Colonic mucosa (tissue), 4 donors: ENCODE measurements around the gene RDH12. TPM values are rescaled to one million over a fixed set of nuclear protein-coding genes. Genes with fewer than 3 reads are reported as not detected.
A peak's percentile ranks its signal among the peaks of the same experiment; 100 is the strongest.

ENCODE experiments used
- DNase-seq: peaks from one replicate; pipeline ENCODE4 v3.0.0-alpha.2; 2020
- H3K27ac ChIP-seq: fragments of 200-600 bp; one replicate; pipeline ENCODE4 v1.8.0; 2021
- H3K27me3 ChIP-seq: fragments of 200-600 bp; one replicate; pipeline ENCODE4 v1.8.0; 2021
- H3K36me3 ChIP-seq: fragments of 200-600 bp; one replicate; pipeline ENCODE4 v1.8.0; 2021
- H3K4me1 ChIP-seq: fragments of 200-600 bp; one replicate; pipeline ENCODE4 v1.8.0; 2021; ENCODE audit warnings: mild to moderate bottlenecking
- H3K4me3 ChIP-seq: fragments of 200-600 bp; one replicate; pipeline ENCODE4 v1.8.0; 2021
- H3K9ac ChIP-seq, 2 donors: one replicate each; pipeline ENCODE4 v1.7.0; 2013; ENCODE audit warnings: control low read depth in 2 of 2, low read depth in 2 of 2, low read length in 2 of 2
- H3K9me3 ChIP-seq: fragments of 200-600 bp; one replicate; pipeline ENCODE4 v1.8.0; 2021
- CTCF ChIP-seq: fragments of 200-600 bp; IDR thresholded peaks from one replicate; pipeline ENCODE4 v1.8.0; 2022; ENCODE audit warnings: antibody characterized with exemption, mild to moderate bottlenecking
- intact Hi-C: fragments of 100-400 bp; cut with DNase I; formaldehyde crosslinking; loops from one replicate; pipeline ENCODE4 v1.14.1; 2022
- total RNA-seq, 2 donors: library from RNA; stranded (reverse); fragmentation: NEBNext Ultra II Directional in 1 of 2; extraction: Animal tissue kit (Norgen Biotek cat#: 25700) in 1 of 2; gene quantifications; one replicate each; pipeline ENCODE4 v1.2.1, GENCODE V29; 2021
- donor health status: healthy.
- donor health status: DM: no; HTN: no; CAD: no.
- donor health status: DM: no; HTN: no; CAD: no.

The RDH12 gene
- total RNA-seq, 2 donors from 2014 or later, result not detected

GRCh38 chr14:67735336-67736147, 33.9 kb downstream of the RDH12 start:
- Histone ChIP-seq H3K9me3 (no peaks in the 10 kb centered on the region), H3K9ac (no peak overlapping the region), H3K27me3 (no peaks in the 10 kb centered on the region), H3K36me3 (no peaks in the 10 kb centered on the region), H3K27ac (no peak overlapping the region), H3K4me3 (no peak overlapping the region), H3K4me1 (no peaks in the 10 kb centered on the region)
- intact Hi-C loops, result no loop called here
- no peak for TF ChIP-seq CTCF
- no peak for DNase-seq

DNA sequence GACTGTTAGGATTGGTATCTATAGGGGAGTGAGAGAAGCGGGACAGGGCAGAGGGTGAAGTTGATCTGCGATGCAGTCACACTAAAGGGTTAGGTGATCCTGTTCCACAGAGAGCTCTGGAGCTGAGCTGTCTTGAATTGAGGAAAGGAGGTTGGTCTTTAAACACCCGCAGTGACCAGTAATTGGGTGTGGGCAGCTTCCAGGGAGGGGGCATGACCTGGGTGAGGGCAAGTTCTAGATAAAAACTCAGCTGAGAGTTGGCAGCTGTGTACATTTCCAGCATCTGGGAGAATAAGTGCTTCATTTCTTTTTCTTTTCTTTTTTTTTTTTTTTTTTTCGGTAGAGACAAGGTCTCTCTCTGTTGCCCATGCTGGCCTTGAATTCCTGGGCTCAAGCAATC, 35.1 kb downstream of the RDH12 start:
- Histone ChIP-seq H3K4me3 (no peak overlapping the region), H3K36me3 (no peaks in the 10 kb centered on the region), H3K4me1 (no peaks in the 10 kb centered on the region), H3K9ac (no peak overlapping the region), H3K27ac (no peak overlapping the region), H3K27me3 (no peaks in the 10 kb centered on the region), H3K9me3 (no peaks in the 10 kb centered on the region)
- intact Hi-C loops, result no loop called here
- no peak for TF ChIP-seq CTCF
- peak; percentile 40 for DNase-seq

GRCh38 chr14:67738740-67739504, 37.2 kb downstream of the RDH12 start:
- no peak overlapping the region for H3K9ac ChIP-seq
- no peaks in the 10 kb centered on the region for H3K27me3 ChIP-seq
- H3K4me1 ChIP-seq, result no peaks in the 10 kb centered on the region
- peak; percentile 58 for DNase-seq
- H3K9me3 ChIP-seq, result no peaks in the 10 kb centered on the region
- H3K27ac ChIP-seq, result peak overlapping the region; percentile 78
- H3K36me3 ChIP-seq, result no peaks in the 10 kb centered on the region
- intact Hi-C loops, result no loop called here
- no peak for TF ChIP-seq CTCF
- H3K4me3 ChIP-seq, result no peak overlapping the region

GRCh38 chr14:67744046-67744445, 42.4 kb downstream of the RDH12 start:
- no peak for DNase-seq
- Histone ChIP-seq H3K27ac (no peak overlapping the region), H3K9ac (no peak overlapping the region), H3K27me3 (no peaks in the 10 kb centered on the region), H3K9me3 (no peaks in the 10 kb centered on the region), H3K4me3 (no peak overlapping the region), H3K4me1 (no peaks in the 10 kb centered on the region), H3K36me3 (no peaks in the 10 kb centered on the region)
- TF ChIP-seq CTCF, result no peak
- intact Hi-C loops, result no loop called here

GRCh38 chr14:67746927-67747326, 45.2 kb downstream of the RDH12 start:
- no peaks in the 10 kb centered on the region for H3K27me3 ChIP-seq
- H3K36me3 ChIP-seq, result no peaks in the 10 kb centered on the region
- no peak overlapping the region for H3K27ac ChIP-seq
- H3K4me1 ChIP-seq, result no peaks in the 10 kb centered on the region
- intact Hi-C loops, result no loop called here
- no peak for TF ChIP-seq CTCF
- H3K4me3 ChIP-seq, result no peak overlapping the region
- no peak overlapping the region for H3K9ac ChIP-seq
- DNase-seq, result no peak
- H3K9me3 ChIP-seq, result no peaks in the 10 kb centered on the region
